AG04450 (cell line): ENCODE measurements around the gene GRPR. TPM values are rescaled to one million over a fixed set of nuclear protein-coding genes. Genes with fewer than 3 reads are reported as not detected.

Experiments used
- CTCF ChIA-PET: fragments of 300-600, 350-600 bp; formaldehyde crosslinking; extraction: SDS; loops from one replicate; lab custom pipeline; 2022; ENCODE audit warnings: antibody characterized with exemption, inconsistent platforms; lab: Charles Lee
- POLR2A ChIA-PET: fragments of 350-600 bp; formaldehyde crosslinking; extraction: SDS; loops from one replicate; lab custom pipeline; 2021; ENCODE audit warnings: antibody characterized with exemption, inconsistent platforms; lab: Yijun Ruan, JAX
- DNase-seq: peaks from one replicate; pipeline ENCODE4 v3.0.0-alpha.2; 2011; ENCODE audit warnings: low read depth, low spot score
- H3K27ac ChIP-seq: one replicate; pipeline ENCODE4 v1.5.1; 2012; ENCODE audit warnings: low read depth, low read length, control low read depth
- H3K27me3 ChIP-seq: one replicate; pipeline ENCODE4 v1.6.0; 2012; ENCODE audit warnings: low read length; ENCODE audit not compliant: control insufficient read depth, insufficient read depth
- H3K4me3 ChIP-seq: 2 replicates; pipeline ENCODE4 v1.5.1; 2011; ENCODE audit warnings: mild to moderate bottlenecking, low read depth, low read length, control low read depth
- H3K9me3 ChIP-seq: 2 replicates; pipeline ENCODE4 v1.5.1; 2012; ENCODE audit warnings: low read length; ENCODE audit not compliant: control insufficient read depth, insufficient read depth
- CTCF ChIP-seq: IDR thresholded peaks from 2 replicates; pipeline ENCODE4 v1.5.1; 2011; ENCODE audit warnings: low read depth, low read length, control low read depth, inconsistent platforms
- polyA plus RNA-seq: library from polyadenylated mRNA; depleted of rRNA; stranded (reverse); fragments of >200 nt; gene quantifications from 2 replicates; pipeline ENCODE4 v1.2.3, GENCODE V29; 2011

GRPR gene
- polyA plus RNA-seq, 1 experiment = 1.7 TPM

- no peak overlapping the region for H3K27ac ChIP-seq
- no peak for DNase-seq
- ChIA-PET CTCF (no interaction called here), POLR2A (no interaction called here)
- no peaks in the 10 kb centered on the region for H3K9me3 ChIP-seq
- no peak for TF ChIP-seq CTCF
- H3K27me3 ChIP-seq = no peaks in the 10 kb centered on the region
- no peak overlapping the region for H3K4me3 ChIP-seq
Observed at GRCh38 chrX:16082470-16083085, 40.8 kb upstream of the GRPR start.

GRCh38 chrX:16087076-16087475 lies 36.3 kb upstream of the GRPR start:
- TF ChIP-seq CTCF = no peak
- Histone ChIP-seq H3K27ac (no peak overlapping the region), H3K9me3 (no peaks in the 10 kb centered on the region), H3K27me3 (no peaks in the 10 kb centered on the region), H3K4me3 (no peak overlapping the region)
- POLR2A ChIA-PET = no interaction called here
- DNase-seq = no peak
- CTCF ChIA-PET = interaction anchor here (1.7 kb wide), 1 partner anchor 35 kb away, joined by 3 read pairs; no protein-coding TSS in a partner anchor

GRCh38 chrX:16089086-16089485 lies 34.3 kb upstream of the GRPR start:
- ChIA-PET CTCF (no interaction called here), POLR2A (no interaction called here)
- no peak overlapping the region for H3K4me3 ChIP-seq
- no peaks in the 10 kb centered on the region for H3K9me3 ChIP-seq
- TF ChIP-seq CTCF = no peak
- DNase-seq = no peak
- H3K27ac ChIP-seq = no peak overlapping the region
- no peaks in the 10 kb centered on the region for H3K27me3 ChIP-seq

- CTCF ChIA-PET = no interaction called here
- no peak for DNase-seq
- POLR2A ChIA-PET = no interaction called here
- H3K9me3 ChIP-seq = no peaks in the 10 kb centered on the region
- no peak for TF ChIP-seq CTCF
- no peak overlapping the region for H3K4me3 ChIP-seq
- H3K27ac ChIP-seq = no peak overlapping the region
- no peaks in the 10 kb centered on the region for H3K27me3 ChIP-seq
Observed at GRCh38 chrX:16096141-16096540, 27.2 kb upstream of the GRPR start.

GRCh38 chrX:16100673-16101072 lies 22.7 kb upstream of the GRPR start:
- ChIA-PET CTCF (no interaction called here), POLR2A (no interaction called here)
- Histone ChIP-seq H3K4me3 (no peak overlapping the region), H3K27me3 (no peaks in the 10 kb centered on the region), H3K27ac (no peak overlapping the region), H3K9me3 (no peaks in the 10 kb centered on the region)
- no peak for DNase-seq
- TF ChIP-seq CTCF = no peak
